ENCODE data around the gene PTPRA. TPM values are rescaled to one million over a fixed set of nuclear protein-coding genes. Genes with fewer than 3 reads are reported as not detected.

Gene PTPRA
- total and polyA plus RNA-seq, 2 of the 13 experiments (the other 11 are each of a cell fraction or from before 2014, with no cell fraction given) = 47.2 to 127 TPM

- peak; percentile 85 for TF ChIP-seq HIC2 (CRISPR knock-in tag; IDR thresholded peaks at IDR 0.05; ENCODE audit: low read depth)
- TF ChIP-seq PHF21A (CRISPR knock-in tag; IDR thresholded peaks at IDR 0.05) = no peak; the same call in none of the 2 replicates
- peak; percentile 96; the same call in 1 of the 2 replicates for TF ChIP-seq DMAP1 (CRISPR knock-in tag; IDR thresholded peaks at IDR 0.05)
- TF ChIP-seq SKI (IDR thresholded peaks at IDR 0.05; ENCODE audit: partially characterized antibody) = no peak
- peak; percentile 25; the same call in 1 of the 2 replicates for TF ChIP-seq ZNF292 (CRISPR knock-in tag; IDR thresholded peaks at IDR 0.05; ENCODE audit: borderline replicate concordance, low read depth)
- peak; percentile 91 for TF ChIP-seq ZBTB43 (CRISPR knock-in tag; conservative IDR thresholded peaks at IDR 0.05)
- peak; percentile 41; the same call in 1 of the 2 replicates for TF ChIP-seq THYN1 (CRISPR knock-in tag; IDR thresholded peaks at IDR 0.05; ENCODE audit: borderline replicate concordance, low read depth)
- TF ChIP-seq ZFY (CRISPR knock-in tag; IDR thresholded peaks at IDR 0.05) = peak; percentile 100
- TF ChIP-seq ZNF101 (CRISPR knock-in tag; IDR thresholded peaks at IDR 0.05; ENCODE audit: borderline replicate concordance, low read depth) = peak; percentile 67; the same call in 1 of the 2 replicates
- 0 out of 2 replicates have a peak, but pooled peaks have one; percentile 67 for TF ChIP-seq MZF1 (CRISPR knock-in tag; IDR thresholded peaks at IDR 0.05; ENCODE audit: borderline replicate concordance)
- TF ChIP-seq SNRNP70 (IDR thresholded peaks at IDR 0.05; ENCODE audit: low read depth, low read length) = no peak
- peak; percentile 90 for TF ChIP-seq CBX1 (IDR thresholded peaks at IDR 0.05; ENCODE audit: low read depth)
- TF ChIP-seq THAP11 (CRISPR knock-in tag; IDR thresholded peaks at IDR 0.05) = peak; percentile 92
- peak; percentile 98 for TF ChIP-seq BRF2 (CRISPR knock-in tag; IDR thresholded peaks at IDR 0.05)
- no peak for TF ChIP-seq TCF12 (IDR thresholded peaks at IDR 0.05)
- peak; percentile 91 for TF ChIP-seq TCF12 (CRISPR knock-in tag; IDR thresholded peaks at IDR 0.05)
- peak; percentile 41; the same call in 1 of the 2 replicates for TF ChIP-seq GPN1 (CRISPR knock-in tag; IDR thresholded peaks at IDR 0.05; ENCODE audit: borderline replicate concordance)
- no peak for TF ChIP-seq ZNF720 (CRISPR knock-in tag; IDR thresholded peaks at IDR 0.05)
- peak; percentile 93; the same call in 1 of the 2 replicates for TF ChIP-seq ZBTB8A (CRISPR knock-in tag; IDR thresholded peaks at IDR 0.05; ENCODE audit: borderline replicate concordance, low read depth)
- TF ChIP-seq NFE2L2 (IDR thresholded peaks at IDR 0.05; ENCODE audit: low read length) = no peak
- no peak for TF ChIP-seq MAFK (conservative IDR thresholded peaks at IDR 0.05 in 1 of 2, IDR thresholded peaks at IDR 0.05 in 1 of 2; ENCODE audit: low read length in 2 of 2)
- peak; percentile 21; the same call in 1 of the 2 replicates for TF ChIP-seq TBP (CRISPR knock-in tag; IDR thresholded peaks at IDR 0.05)
- peak; percentile 93 for TF ChIP-seq CBFB (CRISPR knock-in tag; IDR thresholded peaks at IDR 0.05)
- no peak; the same call in 1 of the 2 replicates for TF ChIP-seq RFXANK (CRISPR knock-in tag; IDR thresholded peaks at IDR 0.05)
- TF ChIP-seq ZNF24 (IDR thresholded peaks at IDR 0.05) = peak; percentile 47; the same call in 1 of the 2 replicates
- TF ChIP-seq CEBPB (IDR thresholded peaks at IDR 0.05; ENCODE audit: borderline replicate concordance, low read depth, low read length) = no peak
- TF ChIP-seq MIXL1 (CRISPR knock-in tag; IDR thresholded peaks at IDR 0.05) = peak; percentile 70; the same call in 1 of the 2 replicates
Observed at GRCh38 chr20:2840138-2840966, 32.9 kb upstream of the PTPRA start, which contains the start of the genes PCED1A and VPS16 (continued).
